Measurements from ENCODE around the gene CHL1. TPM values are rescaled to one million over a fixed set of nuclear protein-coding genes. Genes with fewer than 3 reads are reported as not detected.

The CHL1 gene
- total RNA-seq, 1 experiment from 2014 or later: 5.5 TPM

DNA sequence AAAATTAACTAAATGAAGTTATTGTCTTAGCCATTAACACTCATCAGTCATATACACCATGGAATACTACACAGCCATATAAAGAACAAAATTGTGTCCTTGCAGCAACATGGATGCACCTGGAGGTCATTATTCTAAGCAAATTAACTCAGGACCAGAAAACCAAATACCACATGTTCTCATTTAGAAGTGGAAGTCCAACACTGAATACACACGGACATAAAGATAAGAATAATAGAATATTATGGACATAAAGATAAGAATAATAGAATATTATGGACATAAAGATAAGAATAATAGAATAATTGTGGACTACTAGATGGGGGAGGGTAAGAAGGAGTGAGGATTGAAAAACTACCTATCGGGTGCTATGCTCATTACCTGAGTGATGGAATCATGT lies 122.3 kb downstream of the CHL1 start:
- in situ Hi-C loops (cut with HindIII; ENCODE audit: low sequenced_read_pairs): no loop called here
- DNase-seq (ENCODE audit: low spot score): no peak

- in situ Hi-C loops (cut with HindIII; ENCODE audit: low sequenced_read_pairs): no loop called here
- DNase-seq (ENCODE audit: low spot score): no peak
These were observed 127.9 kb downstream of the CHL1 start for GRCh38 chr3:324423-324822.

DNA sequence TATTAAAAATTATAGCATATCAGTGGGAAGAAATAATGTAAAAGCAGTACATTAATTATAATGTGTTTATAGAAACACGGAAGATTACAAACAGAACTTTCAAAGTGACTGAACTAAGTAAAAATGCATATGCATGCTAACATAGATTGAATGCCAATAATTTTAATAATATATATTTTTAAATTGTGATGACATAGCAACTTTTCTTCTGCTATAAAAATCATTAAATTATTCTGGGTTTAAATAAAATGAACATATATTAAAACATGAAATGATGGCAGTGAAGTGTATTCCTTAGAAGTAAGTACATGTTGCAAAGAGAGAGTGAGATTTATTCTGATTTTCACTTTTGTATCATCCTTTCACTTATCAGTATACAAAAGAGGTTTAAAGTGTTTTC lies 128.9 kb downstream of the CHL1 start:
- in situ Hi-C loops (cut with HindIII; ENCODE audit: low sequenced_read_pairs): no loop called here
- no peak for DNase-seq (ENCODE audit: low spot score)

DNA sequence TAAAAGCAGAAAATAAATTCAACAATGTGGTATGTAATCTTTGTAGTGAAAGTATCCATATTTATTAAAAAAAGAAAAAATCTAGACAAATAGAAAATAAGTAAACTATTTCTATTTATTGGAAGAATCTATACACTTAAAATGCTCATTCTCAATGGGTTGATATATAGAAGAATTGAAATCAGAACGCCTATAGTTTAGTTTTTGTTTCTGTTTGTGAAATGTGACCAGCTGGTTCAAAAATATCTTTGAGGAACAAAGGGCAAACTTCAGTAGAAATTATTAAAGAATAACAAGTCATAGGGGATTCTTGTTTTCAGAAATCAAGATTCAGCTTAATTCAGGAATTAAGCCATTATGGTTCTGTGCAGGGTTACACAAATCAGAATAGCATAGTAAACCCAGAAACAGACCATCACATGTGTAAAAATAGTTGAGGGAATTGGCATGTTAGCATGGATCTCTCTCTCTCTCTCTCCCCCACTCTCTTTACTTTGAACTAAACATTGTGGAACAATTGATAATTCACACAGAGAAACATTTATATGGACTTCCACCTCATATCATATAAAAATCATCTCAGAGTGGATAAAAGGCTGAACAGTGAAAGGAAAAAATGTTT lies 134.0 kb downstream of the CHL1 start:
- in situ Hi-C loops (cut with HindIII; ENCODE audit: low sequenced_read_pairs): no loop called here
- no peak for DNase-seq (ENCODE audit: low spot score)

- in situ Hi-C loops (cut with HindIII; ENCODE audit: low sequenced_read_pairs): no loop called here
- no peak for DNase-seq (ENCODE audit: low spot score)
These were observed 135.3 kb downstream of the CHL1 start for GRCh38 chr3:331881-332280.

DNA sequence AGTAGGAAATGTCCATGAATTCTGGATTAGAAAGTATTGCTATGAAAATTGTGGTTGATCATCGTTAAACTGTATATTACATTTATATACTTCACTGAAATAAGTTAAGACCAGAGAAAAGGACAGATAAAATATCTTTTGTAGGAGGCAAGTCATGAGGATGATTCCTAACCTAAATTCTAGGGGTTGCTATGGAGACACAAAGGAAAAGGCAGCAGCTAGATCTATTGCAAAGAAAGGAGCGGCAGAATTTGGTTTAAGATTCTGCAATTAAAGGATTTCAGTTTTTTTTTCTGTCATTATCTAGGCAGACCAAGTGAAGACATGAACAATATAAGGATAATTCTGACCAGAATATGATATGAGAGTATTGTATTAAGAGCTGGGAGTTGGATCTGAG lies 136.1 kb downstream of the CHL1 start:
- in situ Hi-C loops (cut with HindIII; ENCODE audit: low sequenced_read_pairs): no loop called here
- DNase-seq (ENCODE audit: low spot score): no peak

- DNase-seq (ENCODE audit: low spot score): no peak
- in situ Hi-C loops (cut with HindIII; ENCODE audit: low sequenced_read_pairs): no loop called here
These were observed 138.7 kb downstream of the CHL1 start for GRCh38 chr3:335240-335639.

- in situ Hi-C loops (cut with HindIII; ENCODE audit: low sequenced_read_pairs): no loop called here
- DNase-seq (ENCODE audit: low spot score): no peak
These were observed 142.8 kb downstream of the CHL1 start for GRCh38 chr3:339351-339750.

- in situ Hi-C loops (cut with HindIII; ENCODE audit: low sequenced_read_pairs): no loop called here
These were observed 145.4 kb downstream of the CHL1 start for GRCh38 chr3:341998-342397.

GRCh38 chr3:346186-346585 lies 149.6 kb downstream of the CHL1 start:
- in situ Hi-C loops (cut with HindIII; ENCODE audit: low sequenced_read_pairs): no loop called here
- DNase-seq (ENCODE audit: low spot score): no peak

More at GRCh38 chr3:341998-342397, 145.4 kb downstream of the CHL1 start:
- DNase-seq (ENCODE audit: low spot score): no peak

DNA sequence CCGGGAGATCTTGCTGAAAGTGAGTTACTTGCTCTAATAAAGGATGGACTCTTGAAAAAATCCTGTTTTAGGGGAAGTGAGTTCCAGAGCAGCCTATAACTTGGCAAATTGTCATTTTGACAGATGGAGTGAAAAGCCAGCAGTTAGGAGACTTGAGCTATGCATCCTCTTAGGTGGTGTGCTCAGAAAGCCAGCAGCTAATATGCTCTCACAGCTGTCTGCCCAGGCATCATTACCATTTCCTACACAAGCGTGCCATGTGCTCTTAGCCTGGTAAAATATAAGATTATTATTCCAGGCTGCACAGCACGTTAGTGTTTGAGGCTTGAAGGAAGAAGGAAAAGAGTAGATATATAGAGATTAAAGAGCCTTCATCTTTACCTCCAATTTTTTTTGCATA lies 151.0 kb downstream of the CHL1 start:
- DNase-seq (ENCODE audit: low spot score): peak; percentile 15
- in situ Hi-C loops (cut with HindIII; ENCODE audit: low sequenced_read_pairs): no loop called here

DNA sequence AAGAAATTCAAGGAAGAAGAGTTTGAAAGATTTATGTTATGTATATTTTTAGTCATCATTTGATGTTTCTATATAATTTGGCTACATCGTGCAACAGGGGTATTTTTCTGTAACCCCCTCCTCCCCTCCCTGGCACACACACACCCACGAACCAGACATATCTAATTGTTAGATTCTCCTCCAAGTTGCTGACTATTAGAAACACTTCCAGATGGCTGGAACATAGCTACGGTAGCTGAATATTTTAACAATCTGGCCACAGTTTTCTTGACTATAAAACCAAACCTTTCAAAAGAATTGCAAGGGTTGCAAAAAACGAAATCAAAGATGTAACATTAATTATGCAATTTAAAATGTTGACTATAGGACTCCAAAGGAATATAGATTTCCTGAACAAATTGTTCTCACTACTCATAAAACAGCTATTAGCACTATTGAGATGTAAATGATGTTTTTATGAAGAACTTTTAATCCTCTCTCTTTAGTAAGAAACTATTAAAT lies 154.4 kb downstream of the CHL1 start:
- in situ Hi-C loops (cut with HindIII; ENCODE audit: low sequenced_read_pairs): no loop called here
- no peak for DNase-seq (ENCODE audit: low spot score)

DNA sequence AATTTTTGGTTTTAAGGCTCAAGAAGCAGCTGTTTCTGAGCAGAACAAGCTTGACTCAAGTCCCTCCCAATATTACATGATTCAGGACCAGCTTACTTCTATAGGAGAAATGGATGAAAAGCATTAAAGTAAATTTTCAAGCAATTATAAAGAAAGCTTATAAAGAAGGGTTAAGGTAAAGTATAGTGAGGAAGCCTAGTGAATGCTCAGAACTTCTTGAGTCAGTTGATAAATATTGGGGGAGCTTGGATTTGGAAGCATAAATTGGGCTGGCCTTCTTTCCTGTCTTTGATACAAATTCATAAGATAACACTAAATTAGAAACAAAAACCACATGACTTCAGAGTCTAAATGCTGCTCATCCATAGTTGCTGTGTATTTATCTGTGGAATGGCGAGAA lies 156.0 kb downstream of the CHL1 start:
- in situ Hi-C loops (cut with HindIII; ENCODE audit: low sequenced_read_pairs): no loop called here
- DNase-seq (ENCODE audit: low spot score): no peak

DNA sequence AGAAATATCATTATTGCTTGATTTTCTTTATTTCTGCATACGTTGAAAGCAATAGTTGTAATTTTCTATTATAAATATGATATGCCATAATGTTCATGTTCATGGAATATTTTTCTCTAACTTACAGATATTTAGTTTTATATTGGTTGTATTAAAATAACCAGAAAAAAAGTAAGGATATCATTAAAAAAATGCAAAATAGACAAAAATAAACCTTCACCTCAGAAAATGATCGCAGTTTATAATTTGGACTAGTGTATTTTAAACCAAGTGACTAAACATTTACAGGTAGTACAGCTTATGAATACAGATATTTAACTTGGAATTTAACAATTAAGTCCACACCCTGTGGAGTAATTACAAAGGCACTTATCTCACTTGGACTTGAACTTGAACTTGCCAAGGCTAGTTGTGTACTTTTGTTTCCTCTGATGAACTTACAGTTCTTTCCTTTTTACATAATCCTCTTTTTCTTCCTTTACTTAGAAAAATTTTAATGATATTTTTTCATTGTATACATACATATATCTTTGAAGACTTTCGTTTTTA lies 156.7 kb downstream of the CHL1 start:
- no peak for DNase-seq (ENCODE audit: low spot score)
- in situ Hi-C loops (cut with HindIII; ENCODE audit: low sequenced_read_pairs): no loop called here

DNA sequence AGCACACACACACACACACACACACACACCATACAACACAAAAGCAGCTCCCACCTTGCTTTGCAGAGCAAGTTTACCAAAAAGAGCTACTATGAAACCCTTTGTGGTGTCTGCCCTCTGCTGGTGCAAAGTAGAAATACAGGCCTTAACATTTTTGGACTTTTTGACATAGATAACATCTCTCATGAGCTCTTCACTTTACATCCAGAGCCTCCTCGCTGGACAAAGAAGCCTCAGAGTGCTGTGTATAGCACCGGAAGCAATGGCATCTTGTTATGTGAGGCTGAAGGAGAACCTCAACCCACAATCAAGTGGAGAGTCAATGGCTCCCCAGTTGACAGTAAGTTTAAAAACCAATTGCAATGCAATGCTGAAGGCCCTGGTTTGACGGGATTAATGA lies 157.9 kb downstream of the CHL1 start:
- DNase-seq (ENCODE audit: low spot score): peak; percentile 72
- in situ Hi-C loops (cut with HindIII; ENCODE audit: low sequenced_read_pairs): no loop called here

- in situ Hi-C loops (cut with HindIII; ENCODE audit: low sequenced_read_pairs): no loop called here
- DNase-seq (ENCODE audit: low spot score): no peak
These were observed 159.1 kb downstream of the CHL1 start for GRCh38 chr3:355622-356021.

- peak; percentile 15 for DNase-seq (ENCODE audit: low spot score)
- in situ Hi-C loops (cut with HindIII; ENCODE audit: low sequenced_read_pairs): no loop called here
These were observed 160.4 kb downstream of the CHL1 start for GRCh38 chr3:356952-357351.

DNA sequence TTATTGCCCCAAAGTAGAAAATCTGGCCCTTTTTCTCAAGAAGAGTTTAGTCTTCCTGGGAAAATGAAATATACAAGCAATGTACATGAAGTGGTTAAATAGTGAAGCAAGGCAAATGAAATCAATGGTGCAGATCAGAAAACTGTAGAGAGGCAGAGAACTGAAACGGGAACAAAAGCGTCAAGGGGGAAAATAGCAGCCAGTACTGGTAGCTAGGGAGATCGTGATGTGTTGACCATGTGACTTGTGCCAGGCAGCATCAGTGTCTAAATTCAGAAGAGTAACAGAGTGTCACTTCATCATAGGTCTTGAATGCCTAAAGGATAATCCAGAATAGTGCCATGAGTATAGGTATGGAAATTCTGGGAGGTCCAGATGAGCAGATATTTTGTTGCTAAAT lies 163.1 kb downstream of the CHL1 start:
- no peak for DNase-seq (ENCODE audit: low spot score)
- in situ Hi-C loops (cut with HindIII; ENCODE audit: low sequenced_read_pairs): no loop called here

- DNase-seq (ENCODE audit: low spot score): no peak
- in situ Hi-C loops (cut with HindIII; ENCODE audit: low sequenced_read_pairs): no loop called here
These were observed 166.2 kb downstream of the CHL1 start for GRCh38 chr3:362681-363338.

- no peak for DNase-seq (ENCODE audit: low spot score)
- in situ Hi-C loops (cut with HindIII; ENCODE audit: low sequenced_read_pairs): no loop called here
These were observed 167.7 kb downstream of the CHL1 start for GRCh38 chr3:364287-364686.

- DNase-seq (ENCODE audit: low spot score): no peak
- in situ Hi-C loops (cut with HindIII; ENCODE audit: low sequenced_read_pairs): no loop called here
These were observed 168.7 kb downstream of the CHL1 start for GRCh38 chr3:365268-365667.

Measured in G401 (cell line).